Mesenchymal stem cell (in vitro differentiated cells and primary cell): ENCODE measurements around the gene ZWILCH.
A peak's percentile ranks its signal among the peaks of the same experiment; 100 is the strongest.

Experiments
- DNase-seq: peaks from one replicate; pipeline ENCODE4 v3.0.0-alpha.2; 2013
- H2AFZ ChIP-seq: one replicate; pipeline ENCODE4 v1.6.1; 2013; ENCODE audit warnings: low read depth, mild to moderate bottlenecking, control low read depth, inconsistent platforms, low read length, moderate library complexity
- H2AK5ac ChIP-seq: 2 replicates; pipeline ENCODE4 v1.6.1; 2013; ENCODE audit warnings: low read length, moderate library complexity, mild to moderate bottlenecking, inconsistent platforms; ENCODE audit not compliant: severe bottlenecking
- H2BK120ac ChIP-seq: one replicate; pipeline ENCODE4 v1.6.1; 2013; ENCODE audit warnings: low read depth, mild to moderate bottlenecking, inconsistent platforms, low read length, moderate library complexity
- H2BK12ac ChIP-seq, 2 experiments: one replicate each; pipeline ENCODE4 v1.6.1; 2013; ENCODE audit warnings: inconsistent platforms in 2 of 2, low read length in 2 of 2, mild to moderate bottlenecking in 2 of 2, moderate library complexity in 2 of 2, control low read depth in 1 of 2
- H2BK15ac ChIP-seq: one replicate; pipeline ENCODE4 v1.6.1; 2013; ENCODE audit warnings: mild to moderate bottlenecking, low read depth, inconsistent platforms; ENCODE audit not compliant: poor library complexity, severe bottlenecking
- H2BK5ac ChIP-seq: 2 replicates; pipeline ENCODE4 v1.6.1; 2013; ENCODE audit warnings: low read depth, mild to moderate bottlenecking, low read length, control low read depth, inconsistent platforms; ENCODE audit not compliant: poor library complexity, severe bottlenecking
- H3K14ac ChIP-seq, 2 experiments: one replicate each; pipeline ENCODE4 v1.6.1; 2013; ENCODE audit warnings: inconsistent platforms in 2 of 2, low read length in 2 of 2, control low read depth in 1 of 2, mild to moderate bottlenecking in 1 of 2, moderate library complexity in 1 of 2
- H3K18ac ChIP-seq, 2 experiments: one replicate each; pipeline ENCODE4 v1.6.1; 2013; ENCODE audit warnings: inconsistent platforms in 2 of 2, low read length in 2 of 2, control low read depth in 1 of 2, low read depth in 1 of 2, mild to moderate bottlenecking in 1 of 2
- H3K23ac ChIP-seq, 2 experiments: one replicate each; pipeline ENCODE4 v1.6.1; 2013; ENCODE audit warnings: inconsistent platforms in 2 of 2, low read length in 2 of 2, mild to moderate bottlenecking in 2 of 2, moderate library complexity in 2 of 2, control low read depth in 1 of 2
- H3K27ac ChIP-seq: 2 replicates; pipeline ENCODE4 v1.5.1; 2013; ENCODE audit warnings: mild to moderate bottlenecking, moderate library complexity, low read length, control low read depth, inconsistent platforms; ENCODE audit not compliant: poor library complexity, severe bottlenecking
- H3K27me3 ChIP-seq, 2 experiments: 2 replicates each; pipeline versions ENCODE4 v1.6.1 to v1.7.0; 2013; ENCODE audit warnings: low read length in 2 of 2, mild to moderate bottlenecking in 2 of 2, moderate library complexity in 2 of 2, control low read depth in 1 of 2, inconsistent platforms in 1 of 2; ENCODE audit not compliant: control insufficient read depth in 1 of 2, insufficient read depth in 1 of 2
- H3K36me3 ChIP-seq, 2 experiments: 2 replicates each; pipeline versions ENCODE4 v1.6.1 to v1.7.0; 2013; ENCODE audit warnings: low read length in 2 of 2, control low read depth in 1 of 2, inconsistent platforms in 1 of 2, low read depth in 1 of 2, mild to moderate bottlenecking in 1 of 2; ENCODE audit not compliant: insufficient read depth in 2 of 2, control insufficient read depth in 1 of 2
- H3K4ac ChIP-seq, 2 experiments: one replicate each; pipeline ENCODE4 v1.6.1; 2013; ENCODE audit warnings: inconsistent platforms in 2 of 2, low read length in 2 of 2, mild to moderate bottlenecking in 2 of 2, moderate library complexity in 2 of 2, control low read depth in 1 of 2, low read depth in 1 of 2
- H3K4me1 ChIP-seq: 2 replicates; pipeline ENCODE4 v1.6.1; 2013; ENCODE audit warnings: low read depth, low read length, control low read depth; ENCODE audit not compliant: control insufficient read depth, insufficient read depth
- H3K4me2 ChIP-seq: 2 replicates; pipeline ENCODE4 v1.6.1; 2013; ENCODE audit warnings: low read length, mild to moderate bottlenecking, inconsistent platforms; ENCODE audit not compliant: poor library complexity, severe bottlenecking
- H3K4me3 ChIP-seq, 2 experiments: 2 replicates each; pipeline versions ENCODE4 v1.5.1 to v1.7.0; 2013; ENCODE audit warnings: low read length in 2 of 2, mild to moderate bottlenecking in 2 of 2, control low read depth in 1 of 2, low read depth in 1 of 2; ENCODE audit not compliant: insufficient read depth in 1 of 2
- H3K79me1 ChIP-seq: replicated peaks from 2 replicates; pipeline ENCODE4 v1.6.1; 2013; ENCODE audit warnings: mild to moderate bottlenecking, control low read depth, low read length, inconsistent platforms; ENCODE audit not compliant: poor library complexity, severe bottlenecking
- H3K9ac ChIP-seq: 2 replicates; pipeline ENCODE4 v1.7.0; 2013; ENCODE audit warnings: mild to moderate bottlenecking, low read length, moderate library complexity
- H3K9me3 ChIP-seq: 2 replicates; pipeline ENCODE4 v1.7.0; 2013; ENCODE audit warnings: mild to moderate bottlenecking, low read length; ENCODE audit not compliant: control insufficient read depth
- H4K8ac ChIP-seq: one replicate; pipeline ENCODE4 v1.6.1; 2013; ENCODE audit warnings: inconsistent platforms, mild to moderate bottlenecking, low read length, moderate library complexity
- H4K91ac ChIP-seq: one replicate; pipeline ENCODE4 v1.6.1; 2013; ENCODE audit warnings: mild to moderate bottlenecking, low read length, inconsistent platforms
- WGBS: methylation state at CpG from one replicate; pipeline ENCODE4 v1.1.7; 2013; ENCODE audit warnings: mixed read lengths; 5-methylcytosine and 5-hydroxymethylcytosine counted together

The ZWILCH gene

GRCh38 chr15:66567897-66568296 is 62.8 kb downstream of the ZWILCH start:
- no peak overlapping the region for H3K18ac ChIP-seq
- H3K27ac ChIP-seq: no peak overlapping the region
- H2BK120ac ChIP-seq: no peak overlapping the region
- peak overlapping the region; percentile 44 for H2BK15ac ChIP-seq
- H3K4me1 ChIP-seq: peaks cover 31% of the 10 kb centered on the region
- no peak overlapping the region for H3K4me3 ChIP-seq
- H3K36me3 ChIP-seq: peaks cover 0 to 8% of the 10 kb centered on the region in 2 experiments
- H3K79me1 ChIP-seq: peaks cover 12% of the 10 kb centered on the region
- no peak overlapping the region for H2AFZ ChIP-seq
- H3K4me2 ChIP-seq: no peak overlapping the region
- H2BK5ac ChIP-seq: no peak overlapping the region
- peak overlapping the region; percentile 12 to 35 for H2BK12ac ChIP-seq
- no peaks in the 10 kb centered on the region for H3K27me3 ChIP-seq
- DNase-seq: no peak
- H3K14ac ChIP-seq: no peak overlapping the region
- no peak overlapping the region for H2AK5ac ChIP-seq
- H3K9ac ChIP-seq: no peak overlapping the region
- WGBS: 89% methylated on average over 7 of the region's 7 CpGs
- no peak overlapping the region for H4K8ac ChIP-seq
- H3K9me3 ChIP-seq: no peaks in the 10 kb centered on the region
- H3K4ac ChIP-seq: no peak overlapping the region
- no peak overlapping the region for H4K91ac ChIP-seq
- no peak overlapping the region for H3K23ac ChIP-seq

- Histone ChIP-seq H2BK12ac (no peak overlapping the region), H4K8ac (no peak overlapping the region), H2BK5ac (no peak overlapping the region), H3K27me3 (no peaks in the 10 kb centered on the region), H3K4me3 (no peak overlapping the region), H3K27ac (no peak overlapping the region), H3K9ac (no peak overlapping the region), H3K23ac (no peak overlapping the region), H3K14ac (no peak overlapping the region), H2BK15ac (no peak overlapping the region), H3K79me1 (peaks cover 9% of the 10 kb centered on the region), H2AFZ (no peak overlapping the region), H3K9me3 (no peaks in the 10 kb centered on the region), H4K91ac (no peak overlapping the region), H2BK120ac (no peak overlapping the region), H3K4me2 (no peak overlapping the region), H3K18ac (no peak overlapping the region), H3K4me1 (peaks cover 26% of the 10 kb centered on the region), H2AK5ac (no peak overlapping the region), H3K36me3 (no peaks in the 10 kb centered on the region), H3K4ac (no peak overlapping the region)
- DNase-seq: no peak
- WGBS: 83% methylated on average over 9 of the region's 9 CpGs
Observed at GRCh38 chr15:66569461-66570137, 64.5 kb downstream of the ZWILCH start.

- Histone ChIP-seq H3K79me1 (peaks cover 5% of the 10 kb centered on the region), H3K27ac (no peak overlapping the region), H3K27me3 (no peaks in the 10 kb centered on the region), H3K4ac (no peak overlapping the region), H3K9ac (no peak overlapping the region), H3K18ac (no peak overlapping the region), H4K91ac (no peak overlapping the region), H2BK5ac (no peak overlapping the region), H3K4me3 (no peak overlapping the region), H2BK120ac (no peak overlapping the region), H2BK15ac (no peak overlapping the region), H3K4me1 (peaks cover 20% of the 10 kb centered on the region), H3K9me3 (no peaks in the 10 kb centered on the region), H4K8ac (no peak overlapping the region), H2AK5ac (no peak overlapping the region), H3K36me3 (no peaks in the 10 kb centered on the region), H3K14ac (no peak overlapping the region), H3K4me2 (no peak overlapping the region), H2BK12ac (no peak overlapping the region), H2AFZ (no peak overlapping the region), H3K23ac (no peak overlapping the region)
- DNase-seq: no peak
- 81% methylated on average over 3 of the region's 3 CpGs for WGBS
Observed at GRCh38 chr15:66570327-66570726, 65.2 kb downstream of the ZWILCH start.

- Histone ChIP-seq H3K9me3 (no peaks in the 10 kb centered on the region), H4K8ac (no peak overlapping the region), H3K4me3 (no peak overlapping the region), H3K4me1 (peaks cover 14% of the 10 kb centered on the region), H3K14ac (no peak overlapping the region), H3K36me3 (no peaks in the 10 kb centered on the region), H3K9ac (no peak overlapping the region), H3K23ac (no peak overlapping the region), H2AK5ac (no peak overlapping the region), H2AFZ (no peak overlapping the region), H4K91ac (no peak overlapping the region), H3K4me2 (no peak overlapping the region), H3K27ac (no peak overlapping the region), H3K27me3 (no peaks in the 10 kb centered on the region), H2BK15ac (no peak overlapping the region), H2BK120ac (no peak overlapping the region), H3K4ac (no peak overlapping the region), H2BK12ac (no peak overlapping the region), H2BK5ac (no peak overlapping the region), H3K79me1 (peaks cover 1% of the 10 kb centered on the region), H3K18ac (no peak overlapping the region)
- no peak for DNase-seq
- 93% methylated on average over 6 of the region's 6 CpGs for WGBS
Observed at GRCh38 chr15:66570842-66571478, 65.8 kb downstream of the ZWILCH start.
